Gastroesophageal sphincter (tissue), 3 donors: ENCODE data around the gene RDH12.

Experiments
- POLR2AphosphoS5 ChIP-seq: sonication (generic); formaldehyde crosslinking; IDR thresholded peaks from one replicate; pipeline ENCODE4 v1.6.1; 2017; ENCODE audit warnings: antibody characterized with exemption
- TF ChIP-seq, protein P1 (sequence below), 4 experiments: fragments of 200-600 bp in 2 of 4; fragments of 450-650 bp in 2 of 4; sonication (generic) in 1 of 4; IDR thresholded peaks; one replicate each; pipeline ENCODE4 v1.5.1; 2017 to 2019; ENCODE audit warnings: antibody characterized with exemption in 4 of 4, mild to moderate bottlenecking in 2 of 4, moderate library complexity in 2 of 4

DNA sequence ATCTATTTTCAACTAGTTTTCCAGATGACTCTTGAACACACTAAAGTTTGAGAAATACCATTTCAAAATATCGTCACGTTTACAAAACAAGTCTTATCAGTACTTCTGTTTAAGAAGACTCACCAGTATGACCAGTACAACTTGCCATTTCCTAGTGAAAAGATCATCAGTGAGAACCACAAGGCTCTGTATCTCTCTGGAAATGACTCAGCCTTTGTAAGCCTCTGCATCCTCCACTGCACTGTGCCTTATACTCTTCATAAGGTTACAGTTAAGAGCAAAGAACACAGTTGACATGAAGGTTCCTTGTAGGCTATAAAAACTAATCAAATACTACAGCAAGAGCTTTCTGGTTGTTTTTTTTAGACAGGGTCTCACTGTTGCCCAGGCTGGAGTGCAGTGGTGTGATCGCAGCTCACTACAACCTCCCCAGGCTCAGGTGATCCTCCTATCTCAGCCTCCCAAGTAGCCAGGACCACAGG, 21.5 kb upstream of the RDH12 start:
- TF ChIP-seq POLR2AphosphoS5 = no peak
- TF ChIP-seq, protein P1, sequence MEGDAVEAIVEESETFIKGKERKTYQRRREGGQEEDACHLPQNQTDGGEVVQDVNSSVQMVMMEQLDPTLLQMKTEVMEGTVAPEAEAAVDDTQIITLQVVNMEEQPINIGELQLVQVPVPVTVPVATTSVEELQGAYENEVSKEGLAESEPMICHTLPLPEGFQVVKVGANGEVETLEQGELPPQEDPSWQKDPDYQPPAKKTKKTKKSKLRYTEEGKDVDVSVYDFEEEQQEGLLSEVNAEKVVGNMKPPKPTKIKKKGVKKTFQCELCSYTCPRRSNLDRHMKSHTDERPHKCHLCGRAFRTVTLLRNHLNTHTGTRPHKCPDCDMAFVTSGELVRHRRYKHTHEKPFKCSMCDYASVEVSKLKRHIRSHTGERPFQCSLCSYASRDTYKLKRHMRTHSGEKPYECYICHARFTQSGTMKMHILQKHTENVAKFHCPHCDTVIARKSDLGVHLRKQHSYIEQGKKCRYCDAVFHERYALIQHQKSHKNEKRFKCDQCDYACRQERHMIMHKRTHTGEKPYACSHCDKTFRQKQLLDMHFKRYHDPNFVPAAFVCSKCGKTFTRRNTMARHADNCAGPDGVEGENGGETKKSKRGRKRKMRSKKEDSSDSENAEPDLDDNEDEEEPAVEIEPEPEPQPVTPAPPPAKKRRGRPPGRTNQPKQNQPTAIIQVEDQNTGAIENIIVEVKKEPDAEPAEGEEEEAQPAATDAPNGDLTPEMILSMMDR (IDR thresholded peaks at IDR 0.05) = no peak
